ENCODE measurements around the gene MCU.
"Not testable (repeated sequence)": the region's sequence is repeated elsewhere in the genome, so short reads cannot be mapped to it uniquely, and the experiment has no call there.

The MCU gene

DNA sequence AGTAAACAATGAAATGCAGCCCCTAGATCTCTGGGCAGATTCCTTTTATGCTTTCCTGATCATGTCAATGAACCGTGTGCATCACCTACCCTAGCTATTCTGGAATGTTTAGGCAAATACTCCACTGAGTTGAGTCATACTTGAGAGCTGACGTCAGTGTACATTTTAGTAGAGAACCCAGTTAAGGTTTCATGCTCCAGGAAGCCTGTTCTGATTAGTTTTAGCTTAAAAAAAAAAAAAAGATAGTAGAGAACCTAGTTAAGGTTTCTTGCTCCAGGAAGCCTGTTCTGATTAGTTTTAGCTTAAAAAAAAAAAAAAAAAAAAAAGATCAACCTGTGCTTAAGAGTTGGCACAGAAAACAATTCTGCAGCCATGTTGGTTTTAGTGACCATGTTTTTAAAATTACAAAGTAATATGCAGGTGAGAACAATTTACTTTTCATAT lies 3.7 kb upstream of the MCU start:
- DNase-seq = no peak

DNA sequence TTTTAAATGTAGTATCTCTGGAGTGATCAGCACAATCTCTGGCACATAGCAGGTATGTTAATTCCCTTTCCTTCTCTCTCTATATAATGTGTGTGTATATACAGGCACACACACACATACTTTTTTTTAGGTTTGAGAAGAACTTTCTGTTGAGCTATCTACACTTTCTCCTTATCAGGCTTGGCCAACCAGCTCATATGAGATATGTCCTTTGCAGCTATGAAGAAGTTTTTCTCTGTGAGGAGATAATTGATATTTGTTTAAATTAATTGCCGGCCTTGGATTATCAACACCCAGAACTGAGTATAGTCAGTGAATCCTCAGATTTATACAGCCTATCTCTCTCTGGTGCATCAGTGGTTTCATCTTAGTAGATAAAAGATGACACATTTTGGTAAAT lies 2.3 kb upstream of the MCU start:
- DNase-seq = no peak

DNA sequence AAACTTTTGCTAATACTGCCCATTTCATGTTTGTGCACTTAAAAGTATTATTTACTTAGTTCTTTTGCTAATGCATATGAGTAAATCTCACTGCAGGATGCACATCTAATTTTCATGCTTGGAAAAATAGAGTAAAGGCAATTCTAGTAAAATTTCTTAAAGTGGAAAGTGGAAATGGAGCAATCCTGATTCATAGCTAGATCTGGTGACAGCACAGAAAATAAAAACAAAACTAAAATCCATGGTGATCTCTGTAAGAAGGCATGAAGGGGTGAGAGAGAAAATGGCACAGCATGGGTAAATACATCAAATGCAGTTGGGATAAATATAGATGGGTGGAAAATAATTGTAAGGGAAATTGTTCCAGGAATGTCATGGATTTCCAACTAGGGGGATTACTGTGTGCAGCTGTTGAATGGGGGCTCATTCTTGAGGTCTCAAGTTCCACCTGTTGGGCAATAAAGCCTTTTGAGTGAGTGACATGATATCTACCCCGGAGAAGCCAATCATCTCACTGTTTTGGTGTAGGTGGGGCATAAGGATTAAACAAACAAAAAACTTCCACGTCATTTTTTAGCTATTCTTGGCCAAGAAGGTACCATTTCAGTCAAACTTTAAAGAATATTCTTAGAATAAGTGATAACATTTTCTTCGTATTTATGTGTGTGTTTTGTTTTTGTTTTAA lies 1.7 kb upstream of the MCU start:
- DNase-seq = no peak

DNA sequence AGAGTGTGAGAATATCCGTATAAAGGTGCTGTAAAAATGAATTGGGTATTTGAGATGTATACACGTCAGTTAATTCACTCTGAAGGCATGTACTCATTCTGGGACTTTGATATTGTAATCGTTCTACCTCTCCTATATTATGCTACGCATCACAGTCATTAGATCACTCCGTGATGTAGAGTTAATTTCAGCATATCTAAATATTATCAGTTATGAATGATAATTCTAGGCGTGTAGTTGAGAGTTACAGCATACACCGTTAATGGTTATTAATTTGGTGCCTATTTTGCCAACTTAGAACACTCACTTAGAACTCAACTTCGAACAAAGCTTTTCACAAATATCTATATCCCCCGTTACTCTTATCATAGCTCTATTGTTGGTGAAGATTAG lies 477 bp upstream of the MCU start:
- DNase-seq = no peak

DNA sequence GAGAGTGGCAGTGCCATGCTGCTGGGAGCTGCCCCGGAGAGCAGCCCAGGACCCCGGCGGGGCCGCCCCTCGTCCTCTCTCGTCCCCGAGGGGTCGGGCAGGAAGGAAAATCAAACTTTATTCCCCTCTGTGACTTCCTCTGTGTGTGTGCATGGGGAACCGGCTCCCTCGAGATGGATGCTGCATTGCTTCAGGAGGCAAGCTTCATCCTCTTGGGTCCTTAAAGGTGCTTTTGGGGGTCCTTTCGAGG lies 726 bp downstream of the MCU start:
- DNase-seq = no peak

DNA sequence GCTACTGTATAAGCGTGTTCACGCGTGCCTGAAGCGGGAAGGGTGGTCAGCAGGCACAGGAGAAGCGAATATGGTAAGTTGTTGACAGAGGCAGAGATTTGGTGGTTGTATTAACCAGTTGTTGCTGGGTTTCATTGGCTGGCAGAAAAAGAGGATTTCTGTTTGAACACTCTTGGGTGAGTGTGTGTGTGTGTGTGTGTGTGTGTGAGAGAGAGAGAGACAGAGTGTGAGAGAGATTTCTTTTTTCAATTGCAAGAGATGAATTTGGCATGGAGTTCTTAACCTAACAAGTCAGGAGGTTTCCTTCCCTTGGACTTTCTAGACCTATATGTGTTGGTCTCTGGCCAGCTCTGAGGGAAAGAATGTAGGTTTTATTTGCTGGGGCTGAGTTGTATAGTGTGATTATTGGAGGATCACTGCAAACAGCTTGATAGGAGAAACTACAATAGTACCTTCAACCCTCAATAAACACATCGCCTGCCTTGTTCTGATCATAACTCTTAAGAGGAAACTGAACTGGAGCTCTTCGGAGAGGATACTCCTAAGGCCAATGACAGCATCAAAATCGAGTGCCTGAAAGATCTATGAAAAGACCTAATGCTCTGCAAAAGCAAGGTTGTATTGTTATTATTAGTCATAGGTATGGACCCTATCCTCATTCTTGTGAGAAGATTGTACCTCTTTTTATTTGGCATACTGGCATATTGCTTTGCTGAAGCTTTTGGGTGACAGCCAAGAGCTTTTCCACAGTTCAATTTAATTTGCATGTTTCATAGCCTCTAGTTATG lies 1.2 kb downstream of the MCU start:
- no peak for DNase-seq

DNA sequence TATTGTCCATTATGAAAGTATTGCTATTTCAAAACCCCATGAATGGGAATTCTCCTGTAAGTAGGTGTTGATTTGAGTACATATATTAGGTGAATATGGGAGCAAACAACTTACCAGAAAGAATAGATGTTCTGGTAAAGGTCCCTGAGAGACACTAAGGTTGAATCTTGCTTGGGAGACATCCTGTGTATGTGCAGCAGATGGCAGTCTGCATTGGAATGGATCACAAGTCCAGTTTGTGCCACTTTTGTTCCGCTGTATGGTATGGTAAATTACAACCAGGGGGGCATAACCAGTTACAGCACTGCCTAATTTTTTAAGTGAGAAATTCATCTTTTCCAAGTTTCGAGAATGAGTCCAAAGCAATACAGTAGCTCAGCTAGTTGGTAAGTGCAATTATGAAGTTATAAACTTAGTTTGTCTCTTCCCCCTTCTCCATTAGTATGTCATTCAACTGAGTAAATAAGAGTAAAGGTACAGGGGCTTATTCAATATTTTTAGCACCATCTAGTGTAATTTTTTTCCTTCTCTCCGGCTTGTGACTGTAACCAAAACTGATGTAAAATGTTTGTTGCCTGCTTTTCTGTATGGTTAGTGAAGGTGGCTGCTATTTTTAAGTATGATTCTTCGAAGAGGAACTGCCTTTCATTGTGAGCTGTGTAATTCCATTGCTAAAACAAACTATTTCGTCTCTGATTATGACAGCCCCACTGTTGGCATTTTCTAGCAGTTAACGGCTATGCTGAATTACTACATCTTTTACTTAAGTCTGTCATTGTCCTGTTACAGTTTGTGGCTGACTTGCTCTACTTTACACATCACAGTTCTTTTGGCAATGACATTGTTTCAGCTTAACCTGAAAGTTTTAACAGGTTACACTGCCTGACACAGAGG lies 2.8 kb downstream of the MCU start:
- no peak for DNase-seq

DNA sequence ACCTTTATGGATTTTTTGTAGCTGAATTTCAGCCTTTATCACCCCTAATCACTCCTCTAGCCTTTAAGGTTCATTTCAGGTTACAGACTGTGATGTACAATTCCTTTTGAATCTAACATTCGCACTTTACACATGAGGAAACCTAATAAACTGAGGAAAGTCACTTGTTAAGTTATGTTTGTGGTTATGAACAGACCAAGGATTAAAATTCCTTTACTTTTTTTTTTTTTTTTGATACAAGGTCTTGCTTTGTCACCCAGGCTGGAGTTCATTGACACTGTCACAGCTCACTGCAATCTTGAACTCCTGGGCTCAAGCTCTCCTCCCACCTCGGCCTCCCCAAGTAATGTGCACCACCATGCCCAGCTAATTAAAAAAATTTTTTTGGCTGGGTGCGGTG lies 3.6 kb downstream of the MCU start:
- DNase-seq = no peak

DNA sequence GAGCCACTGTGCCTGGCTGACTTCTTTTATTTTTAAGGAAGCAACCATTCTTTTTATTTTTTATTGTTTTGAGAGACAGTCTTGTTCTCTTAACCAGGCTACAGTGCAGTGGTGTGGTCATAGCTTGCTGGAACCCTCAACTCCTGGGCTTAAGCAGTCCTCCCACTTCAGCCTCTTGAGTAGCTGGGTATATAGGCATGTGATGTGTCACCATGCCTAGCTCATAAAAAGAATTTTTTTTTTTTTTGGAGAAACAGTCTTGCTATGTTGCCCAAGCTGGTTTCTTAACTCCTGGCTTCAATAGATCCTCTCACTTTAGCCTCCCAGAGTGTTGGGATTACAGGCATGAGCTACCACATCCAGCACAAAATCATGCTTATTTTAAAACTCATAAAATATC lies 5.8 kb downstream of the MCU start:
- no peak for DNase-seq

DNA sequence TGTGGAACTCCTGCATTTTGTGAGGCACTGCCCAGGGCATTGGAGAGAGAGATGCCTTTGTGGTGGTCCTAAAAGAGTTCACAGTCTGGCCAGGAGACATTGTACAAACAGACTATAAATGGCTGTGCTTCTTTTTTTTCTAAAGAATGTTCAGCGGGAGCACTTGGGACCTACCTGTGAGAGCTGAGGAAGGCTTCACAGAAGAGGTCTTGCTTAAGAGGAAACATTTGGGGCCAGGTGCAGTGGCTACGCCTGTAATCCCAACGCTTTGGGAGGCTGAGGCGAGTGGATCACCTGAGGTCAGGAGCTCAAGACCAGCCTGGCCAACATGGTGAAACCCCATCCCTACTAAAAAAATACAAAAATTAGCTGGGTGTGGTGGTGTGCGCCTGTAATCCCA lies 10.5 kb downstream of the MCU start:
- not testable (repeated sequence) for DNase-seq

DNA sequence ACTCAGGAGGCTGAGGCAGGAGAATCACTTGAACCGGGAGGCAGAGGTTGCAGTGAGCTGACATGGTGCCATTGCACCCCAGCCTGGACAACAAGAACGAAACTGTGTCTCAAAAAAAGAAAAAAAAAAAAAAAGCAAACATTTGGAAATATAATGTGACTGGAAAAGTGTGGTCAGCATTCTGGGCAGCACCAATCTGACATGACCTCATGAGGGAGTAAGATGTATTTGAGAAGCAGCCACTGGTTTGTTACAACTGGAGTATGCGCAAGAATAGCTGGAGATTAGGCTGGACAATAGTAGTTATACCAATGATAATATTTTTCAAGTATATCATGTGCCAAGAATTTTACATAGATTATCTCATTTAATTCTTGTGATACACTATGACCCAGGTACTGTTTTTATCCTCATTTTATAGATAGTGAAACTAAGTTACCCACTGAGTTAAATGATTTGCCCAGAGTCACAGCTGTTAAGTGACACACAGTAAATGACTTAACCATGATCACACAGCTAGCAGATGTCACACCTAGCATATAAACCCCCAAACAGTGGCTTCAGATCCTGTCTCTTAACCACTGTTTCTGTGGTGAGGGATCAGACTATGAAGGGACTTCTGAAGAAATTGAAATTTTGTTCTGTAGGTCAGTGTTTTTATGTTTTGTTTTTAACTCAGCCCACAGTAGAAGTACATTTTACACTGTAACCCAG lies 11.1 kb downstream of the MCU start:
- no peak for DNase-seq

DNA sequence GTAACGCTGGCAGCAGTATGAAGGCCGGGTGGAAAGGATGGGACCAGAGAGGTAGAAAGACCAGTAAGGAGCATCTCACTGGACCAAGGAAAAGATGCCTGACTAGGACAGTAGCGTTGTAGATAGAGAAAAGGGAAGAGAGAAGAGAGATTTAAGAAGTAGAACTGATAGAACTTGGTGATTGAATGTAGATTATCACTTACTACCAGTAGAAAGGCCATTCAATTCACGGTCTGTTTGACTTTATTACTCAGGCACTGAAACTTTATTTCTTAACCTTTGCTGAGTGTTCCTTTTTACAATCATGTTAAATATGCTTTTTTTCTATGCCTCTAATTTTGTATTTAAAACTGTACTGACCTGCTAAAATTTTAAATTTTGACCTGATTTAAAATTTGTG lies 12.2 kb downstream of the MCU start:
- no peak for DNase-seq

DNA sequence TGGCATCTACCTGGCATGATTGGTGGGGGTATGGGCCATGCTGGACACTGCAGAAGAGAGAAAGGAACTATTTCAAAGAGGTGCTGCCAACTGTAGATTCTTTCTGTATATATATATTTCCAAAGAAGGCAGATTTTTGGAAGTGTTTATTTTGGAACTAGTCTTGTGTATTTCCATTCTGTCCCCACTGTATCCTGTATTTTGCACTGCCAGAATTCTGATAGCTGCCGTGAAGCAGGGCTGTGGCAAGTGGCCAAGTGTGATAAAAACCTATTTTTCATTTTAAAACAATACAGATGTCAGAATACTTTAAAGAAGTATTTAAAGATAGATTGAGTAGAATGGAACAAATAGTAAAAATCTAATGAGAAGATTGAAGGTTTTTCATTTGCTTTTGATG lies 17.1 kb downstream of the MCU start:
- no peak for DNase-seq

DNA sequence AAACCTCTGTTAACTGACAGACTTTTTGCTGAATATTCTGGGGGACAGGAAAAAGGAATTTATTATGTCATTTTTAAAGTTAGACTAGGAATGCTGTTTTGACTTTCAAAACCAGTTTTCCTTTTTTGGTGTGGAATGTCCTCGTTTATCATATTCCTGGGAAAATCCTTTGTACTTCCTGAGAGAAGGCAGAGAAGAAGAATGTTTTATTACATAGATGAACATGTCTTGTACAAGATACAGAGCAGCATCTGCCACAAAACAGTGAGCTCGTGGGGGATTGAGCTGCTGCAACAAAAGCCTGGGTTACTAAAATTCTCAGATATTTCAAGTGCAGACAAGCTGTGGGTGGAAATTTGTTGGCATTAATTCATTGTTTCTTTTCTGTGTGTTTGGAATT lies 20.2 kb downstream of the MCU start:
- DNase-seq = no peak

DNA sequence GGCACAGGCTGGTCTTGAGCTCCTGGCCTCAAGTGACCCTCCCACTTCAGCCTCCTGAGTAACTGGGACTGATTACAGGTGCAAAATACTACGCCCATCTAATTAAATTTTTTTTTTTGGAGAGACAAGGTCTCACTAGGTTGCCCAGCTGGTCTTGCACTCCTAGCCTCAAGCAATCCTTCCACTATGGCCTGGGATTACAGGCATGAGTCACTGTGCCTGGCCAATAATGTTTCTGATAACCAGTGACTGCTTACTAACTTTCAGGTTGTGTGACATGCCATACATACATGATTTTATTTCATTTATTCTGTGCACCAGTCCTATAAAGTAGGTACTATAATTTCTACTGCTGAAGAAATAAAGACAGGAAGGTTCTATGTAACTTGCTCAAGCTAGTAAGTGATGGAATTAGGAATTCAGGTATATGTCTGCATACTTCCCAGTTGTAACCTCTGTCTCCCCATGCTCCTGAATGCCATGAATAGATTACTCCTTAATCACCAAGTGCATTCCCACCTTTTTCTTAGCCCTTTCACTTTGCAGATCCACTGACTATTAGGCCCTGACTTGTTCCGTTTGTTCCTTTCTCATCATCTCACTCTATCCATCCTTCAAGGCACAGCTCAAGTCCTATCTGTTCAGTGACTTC lies 28.1 kb downstream of the MCU start:
- no peak for DNase-seq

DNA sequence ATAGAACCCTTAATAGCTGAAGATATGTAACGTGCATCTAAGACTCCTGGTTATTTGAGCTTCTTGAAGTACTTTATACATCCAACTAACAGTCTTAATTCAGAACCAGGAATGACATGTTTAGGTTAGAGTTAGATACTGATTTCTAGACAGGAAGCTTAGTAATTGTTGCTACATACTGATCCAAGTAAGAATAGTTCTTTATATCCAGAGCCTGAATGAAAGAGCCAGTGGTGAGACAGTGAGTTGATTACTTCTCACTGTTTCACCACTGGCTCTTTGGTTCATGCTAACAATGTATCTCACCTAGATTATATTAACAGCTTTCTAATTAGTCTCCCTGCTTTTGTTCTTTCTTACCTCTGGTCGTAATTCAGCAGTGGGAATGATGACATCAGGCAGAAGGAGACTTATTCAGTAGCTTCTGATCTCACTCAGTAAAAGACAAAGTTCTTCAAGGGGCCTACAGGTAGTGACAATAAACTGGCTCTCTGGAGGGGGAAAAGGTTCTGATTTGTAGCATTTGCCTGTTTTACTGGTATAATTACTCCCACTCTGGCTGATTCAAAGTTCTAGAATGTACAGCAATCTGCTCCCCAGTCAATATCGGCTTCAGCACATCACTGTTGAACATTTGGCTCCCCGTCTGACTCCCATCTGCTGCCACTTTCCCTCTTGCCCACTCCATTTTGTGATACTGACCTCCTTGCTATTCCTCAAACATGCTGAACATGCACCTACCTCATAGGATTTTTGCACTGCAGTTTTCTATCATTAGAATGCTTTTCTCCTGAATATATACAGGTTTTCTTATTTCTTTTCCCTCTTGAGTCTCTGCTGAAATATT lies 29.1 kb downstream of the MCU start:
- no peak for DNase-seq

DNA sequence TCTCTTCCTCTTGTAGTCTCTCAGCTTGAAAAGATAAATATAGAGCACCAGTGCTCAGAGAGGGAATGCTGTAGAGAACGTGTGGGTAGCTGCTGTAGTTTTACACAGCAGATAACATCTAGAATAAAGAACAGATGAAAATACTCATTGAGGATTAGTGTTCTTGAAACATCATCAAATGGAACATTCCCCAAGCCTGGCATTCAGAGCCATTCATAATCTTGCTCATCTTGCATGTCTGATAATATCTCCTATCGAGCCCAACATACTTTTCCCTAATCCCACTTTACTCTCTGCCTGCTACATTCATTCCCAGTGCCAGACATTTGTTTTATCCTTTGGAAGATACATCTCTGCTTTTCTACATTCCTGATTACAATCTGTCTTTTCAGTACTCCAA lies 35.2 kb downstream of the MCU start:
- DNase-seq = no peak

DNA sequence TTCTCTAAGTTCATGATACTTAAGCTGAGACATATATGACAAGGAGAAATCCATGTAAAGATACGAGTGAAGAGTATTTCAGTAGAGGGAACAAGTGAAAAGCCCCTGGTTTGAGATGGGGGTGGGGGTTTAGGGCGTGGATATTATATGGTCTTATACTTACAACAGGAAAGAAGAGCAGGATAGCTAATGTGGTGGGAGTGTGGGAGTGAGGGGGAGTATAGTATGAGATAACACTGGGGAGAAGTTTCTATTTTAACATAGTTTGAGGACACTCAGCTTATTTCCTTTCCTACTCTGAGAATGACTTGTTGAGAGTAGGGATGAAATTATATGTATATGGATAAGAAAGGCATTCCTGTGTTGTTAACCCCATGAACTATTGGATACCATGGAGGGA lies 36.5 kb downstream of the MCU start:
- no peak for DNase-seq

DNA sequence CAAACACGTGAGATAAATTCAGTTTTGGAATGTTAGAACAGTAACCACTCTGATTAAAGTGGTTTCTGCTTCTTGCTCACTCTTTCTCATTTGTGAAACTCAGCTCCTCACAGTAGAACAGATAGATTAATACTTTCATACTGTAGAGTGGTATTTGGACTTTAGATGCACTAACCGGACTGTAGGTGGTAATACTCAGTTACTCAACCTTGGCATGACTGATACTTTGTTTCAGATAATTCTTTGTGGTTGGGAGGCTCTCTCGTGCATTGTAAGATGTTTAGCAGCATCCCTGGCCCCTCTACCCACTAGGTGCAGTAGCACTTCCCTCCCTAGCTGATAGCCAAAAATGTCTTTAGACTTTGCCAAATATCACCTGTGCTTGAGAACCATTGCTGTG lies 37.6 kb downstream of the MCU start:
- no peak for DNase-seq

DNA sequence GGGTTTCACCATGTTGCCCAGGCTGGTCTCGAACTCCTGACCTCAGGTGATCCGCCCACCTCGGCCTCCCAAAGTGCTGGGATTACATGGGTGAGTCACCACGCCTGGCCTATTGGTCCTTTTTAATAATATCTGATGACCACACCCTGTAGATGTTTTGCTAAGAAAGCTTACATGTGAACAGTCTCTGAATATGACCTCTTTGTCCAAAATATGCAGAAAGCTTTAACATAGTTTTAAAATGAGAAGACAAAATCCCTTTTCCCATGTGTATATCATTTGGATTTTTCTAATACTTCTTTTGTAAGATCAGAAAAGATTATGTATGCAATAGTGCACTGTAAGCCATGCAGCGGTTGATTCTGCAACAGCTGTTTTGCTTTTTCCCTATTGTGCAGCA lies 38.5 kb downstream of the MCU start:
- DNase-seq = no peak

DNA sequence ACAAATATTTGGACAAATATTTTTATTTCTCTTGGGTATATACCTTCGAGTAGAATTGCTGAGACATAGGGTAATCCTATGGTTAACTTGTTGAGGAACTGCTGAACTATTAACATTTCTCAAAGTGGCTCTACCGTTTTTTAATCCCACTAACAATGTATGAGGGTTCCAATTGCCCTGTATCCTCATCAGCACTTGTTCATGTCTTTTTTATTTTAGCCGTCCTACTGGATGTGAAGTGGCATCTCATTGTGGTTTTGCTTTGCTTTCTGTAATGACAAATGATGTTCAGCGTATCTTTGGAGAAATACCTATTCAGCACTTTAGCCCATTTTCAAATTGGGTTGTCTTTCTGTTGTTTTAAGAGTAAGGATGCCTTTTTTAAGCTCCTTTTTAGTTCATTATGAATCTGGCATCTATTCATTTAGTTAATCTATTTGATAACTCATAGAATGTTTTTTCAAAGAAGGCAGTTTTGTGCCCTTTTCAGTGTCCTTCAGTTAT lies 40.0 kb downstream of the MCU start:
- DNase-seq = no peak

DNA sequence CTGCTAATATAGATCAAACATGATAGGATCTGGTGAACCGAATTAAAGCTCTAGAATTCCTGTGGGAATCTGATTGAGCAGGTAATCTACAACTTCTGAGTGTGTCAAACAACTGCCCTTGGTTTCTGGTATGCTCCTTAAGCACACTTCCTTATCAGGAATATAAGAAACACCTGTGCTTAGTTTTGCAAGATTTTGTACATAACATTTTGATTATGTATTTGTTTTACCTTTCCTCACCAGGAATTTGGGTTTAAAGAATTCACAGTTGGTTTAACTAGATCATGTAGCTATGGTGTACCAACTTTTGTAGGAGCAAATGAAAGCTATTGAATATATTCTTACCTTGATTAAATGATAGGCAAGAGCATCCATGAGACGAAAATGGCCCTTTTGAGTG lies 40.6 kb downstream of the MCU start:
- DNase-seq = no peak

All from stimulated activated CD4-positive, alpha-beta T cell treated with anti-CD3 and anti-CD28 coated beads, Interleukin-4, amount 100 ng/mL, for 4 hours (primary cell).